HUDEP-2 (cell line): ENCODE measurements around the gene PAFAH2.

ENCODE experiments used
- DNase-seq, 76 experiments: peaks; one replicate each; lab custom pipeline; 2025; ENCODE audit not compliant: unreplicated experiment in 76 of 76; lab: John Stamatoyannopoulos, UW

Gene PAFAH2

DNA sequence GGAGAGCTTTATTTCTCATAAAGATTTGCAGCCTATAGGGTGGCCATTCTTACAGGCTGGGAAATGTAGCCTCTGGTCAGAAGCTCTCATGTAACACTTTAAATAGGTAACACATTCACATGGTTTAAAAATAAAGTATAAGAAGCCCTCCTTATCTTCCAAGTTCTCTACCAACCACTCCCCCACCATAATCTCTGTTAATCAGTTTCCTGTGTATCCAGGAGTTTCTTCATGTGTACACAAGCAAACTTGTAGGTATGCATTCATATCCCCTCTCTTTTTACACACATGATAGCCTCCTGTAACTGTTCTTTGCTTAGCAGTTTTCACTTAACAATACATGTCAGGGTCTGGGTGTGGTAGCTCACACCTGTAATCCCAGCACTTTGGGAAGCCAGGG lies 86.7 kb downstream of the PAFAH2 start:
- DNase-seq = no peak
